GM21381 (cell line): ENCODE results near the gene NFIA.

Experiments used
- ATAC-seq: cut with Tn5 transposase; IDR thresholded peaks from one replicate; pipeline ENCODE4 v1.9.1; 2021; ENCODE audit warnings: mild to moderate bottlenecking, moderate library complexity; ENCODE audit not compliant: unreplicated experiment

NFIA gene

GRCh38 chr1:61344696-61345095 is 262.3 kb downstream of the NFIA start:
- ATAC-seq = no peak

- no peak for ATAC-seq
These were observed 265.8 kb downstream of the NFIA start for GRCh38 chr1:61348025-61348665.

DNA sequence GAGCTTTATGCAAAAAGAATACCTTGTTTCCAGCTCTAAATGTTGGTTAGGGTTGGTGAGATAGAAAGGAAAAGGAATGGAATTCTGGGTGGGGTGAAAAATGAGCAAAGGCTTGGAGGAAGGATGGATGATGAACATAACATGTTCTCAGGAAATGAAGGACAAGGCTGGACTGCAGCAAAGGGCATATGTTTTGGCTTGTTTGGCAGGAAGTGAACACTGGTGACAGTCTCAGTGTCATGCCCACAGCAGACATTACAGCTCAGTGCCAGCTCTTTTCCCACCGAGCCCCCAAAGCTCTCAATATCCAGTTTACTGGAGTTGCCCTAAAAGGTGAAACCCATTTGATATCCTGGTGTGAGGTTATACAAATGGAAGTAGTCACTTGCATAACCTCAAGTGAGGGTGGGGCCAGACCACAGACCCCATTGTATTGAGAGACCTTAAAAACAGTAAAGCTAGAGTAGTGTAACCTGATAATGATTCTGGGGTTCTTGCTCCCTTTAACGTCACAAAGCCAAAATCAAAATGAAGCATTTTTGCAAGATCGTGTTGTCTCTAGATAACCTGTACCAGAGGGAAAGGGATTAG is 270.6 kb downstream of the NFIA start:
- ATAC-seq = no peak

DNA sequence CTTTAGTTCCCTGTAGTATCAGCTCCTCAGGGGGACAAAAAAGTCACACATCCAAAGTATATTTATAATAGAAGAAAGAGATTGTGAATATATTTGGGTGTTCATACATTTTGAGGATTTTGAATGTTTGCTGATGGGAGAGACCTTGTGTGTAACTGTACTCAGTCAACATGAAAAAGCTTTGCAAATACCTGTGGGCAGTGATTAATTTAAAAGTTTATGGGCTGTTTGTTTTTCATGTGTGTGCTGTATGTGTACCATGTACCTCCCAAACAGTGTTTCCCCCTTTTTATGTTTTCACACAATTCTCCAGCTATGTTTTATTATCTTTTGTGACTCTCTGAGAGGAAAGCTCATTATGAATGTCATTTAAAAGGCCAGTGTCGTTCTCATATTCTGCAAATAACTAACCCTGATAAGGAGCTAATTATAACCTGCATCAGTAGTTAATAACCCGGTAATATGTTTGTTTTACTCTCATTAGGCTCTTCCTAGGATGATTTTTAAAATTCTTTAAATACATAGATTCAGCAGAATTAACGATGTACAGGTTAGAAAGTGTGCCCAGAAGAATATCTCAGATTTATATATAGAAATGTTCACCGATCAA is 271.5 kb downstream of the NFIA start:
- ATAC-seq = no peak

DNA sequence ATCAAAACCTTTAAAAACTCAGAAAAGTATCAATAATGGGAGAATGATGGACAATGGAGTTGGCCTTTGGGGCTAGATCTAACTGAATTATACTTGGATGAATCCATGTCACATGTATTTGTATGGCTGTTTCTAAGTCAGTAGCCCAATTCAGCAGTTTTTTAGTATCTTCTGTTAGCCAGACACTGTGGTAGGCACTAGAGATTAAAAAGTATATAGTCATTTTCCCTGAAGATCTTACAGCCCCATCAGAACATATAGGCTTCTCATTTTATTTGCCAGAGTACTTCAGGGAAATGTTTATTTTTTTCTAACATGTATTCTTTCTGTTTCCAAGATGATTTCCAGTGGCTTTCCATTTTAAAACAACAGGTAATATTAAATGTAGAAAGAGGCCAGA is 273.7 kb downstream of the NFIA start:
- no peak for ATAC-seq

DNA sequence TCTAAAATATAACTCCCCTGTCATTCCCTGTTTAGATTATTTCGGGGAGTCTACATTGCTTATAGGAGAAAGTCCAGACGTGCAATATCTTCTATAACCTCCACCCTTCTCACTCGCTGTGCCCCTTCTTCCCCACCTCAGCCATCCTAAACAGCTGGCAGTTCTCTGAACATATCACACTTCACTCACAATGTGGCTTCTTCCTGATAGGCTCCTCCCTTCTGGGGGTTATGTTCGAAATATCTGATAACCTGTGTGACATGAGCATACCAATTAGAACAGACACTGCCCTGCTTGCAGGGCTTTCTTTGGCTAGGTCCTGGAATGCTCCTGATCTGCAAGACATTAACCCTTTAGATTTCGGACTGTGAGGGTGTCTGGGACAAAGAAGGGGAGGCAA is 274.6 kb downstream of the NFIA start:
- no peak for ATAC-seq

DNA sequence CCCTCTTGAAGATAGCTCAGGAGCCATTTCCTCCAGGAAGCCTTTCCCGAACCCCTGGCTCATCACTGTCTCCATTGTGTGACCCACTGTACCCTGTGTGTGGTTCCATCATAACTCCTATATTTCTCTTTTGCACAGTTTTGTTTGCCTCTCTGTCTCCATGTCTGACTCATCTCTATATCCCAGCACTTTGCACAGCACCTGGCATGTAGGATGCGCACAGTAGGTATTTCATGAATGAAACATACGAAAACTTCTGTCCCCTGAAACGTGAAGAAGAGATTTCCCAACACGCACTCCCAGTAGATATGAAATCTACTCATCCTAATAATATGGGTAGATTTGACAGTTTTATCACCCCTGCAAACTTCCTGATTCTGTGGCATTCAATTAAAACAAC is 275.2 kb downstream of the NFIA start:
- no peak for ATAC-seq

DNA sequence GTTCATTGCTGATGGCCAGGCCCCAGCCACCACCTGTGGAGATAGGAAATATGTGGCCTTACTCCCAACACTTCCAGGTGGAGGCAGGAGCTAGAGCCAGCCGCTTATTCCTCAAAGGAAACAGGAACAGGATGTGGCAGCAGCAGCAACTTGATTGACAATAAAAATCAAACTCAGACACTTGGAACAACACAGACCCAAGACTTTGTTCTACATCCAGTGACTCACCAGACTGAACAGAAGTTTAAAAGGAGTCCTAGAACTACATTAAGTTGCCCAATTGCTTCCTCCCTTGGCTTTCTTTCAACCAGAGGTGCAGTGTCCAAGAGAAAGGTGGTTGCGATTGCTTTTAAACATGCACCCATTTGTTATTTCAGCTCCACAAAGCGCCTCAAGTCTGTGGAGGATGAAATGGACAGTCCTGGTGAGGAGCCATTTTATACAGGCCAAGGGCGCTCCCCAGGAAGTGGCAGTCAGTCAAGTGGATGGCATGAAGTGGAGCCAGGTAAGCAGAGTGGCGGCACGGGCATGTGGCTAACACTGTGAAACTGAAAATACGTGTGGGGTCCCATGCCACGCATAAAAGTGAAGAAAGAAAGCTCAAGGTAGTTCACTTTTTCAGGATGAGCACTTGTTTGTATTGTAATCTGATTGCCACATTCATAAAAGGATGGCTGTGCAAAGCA is 276.6 kb downstream of the NFIA start:
- ATAC-seq = no peak

DNA sequence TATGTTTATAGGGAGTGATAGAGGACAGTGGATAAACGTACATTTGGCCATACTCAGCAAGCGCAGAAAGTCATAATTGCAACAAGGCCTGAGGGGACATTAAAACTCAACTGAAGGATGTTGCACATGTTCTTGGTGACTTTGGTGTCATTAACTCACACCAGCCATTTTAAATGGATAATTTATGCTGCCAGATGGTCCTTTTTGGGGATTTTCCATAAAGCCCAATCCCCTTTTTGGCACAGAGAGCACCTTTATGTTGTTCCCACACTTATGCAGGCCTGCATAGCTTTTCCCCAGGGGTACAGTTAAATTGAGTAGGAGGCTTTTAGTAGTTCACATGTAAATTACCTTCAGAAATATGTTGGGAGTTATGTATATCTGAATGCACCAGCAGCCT is 279.6 kb downstream of the NFIA start:
- ATAC-seq = no peak

GRCh38 chr1:61362351-61362750 is 280.0 kb downstream of the NFIA start:
- ATAC-seq = no peak

DNA sequence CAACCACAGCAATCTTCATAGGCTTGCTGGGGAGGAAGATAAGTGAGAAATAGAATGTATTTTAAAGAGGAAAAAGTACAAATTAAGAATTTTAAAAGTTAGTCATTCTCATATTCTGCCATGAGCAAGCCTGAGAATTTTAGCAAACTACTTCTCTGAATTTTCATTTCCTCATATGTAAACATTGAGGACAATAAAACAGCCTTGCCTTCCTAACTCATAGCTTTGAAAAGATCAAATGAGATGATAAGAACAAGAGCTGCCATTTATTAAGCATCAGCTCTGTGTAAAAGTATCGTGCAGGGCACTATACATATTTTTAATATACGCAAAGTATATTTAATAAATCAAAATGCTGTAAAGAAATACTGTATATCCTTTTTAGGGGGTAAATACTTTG is 286.0 kb downstream of the NFIA start:
- no peak for ATAC-seq

GRCh38 chr1:61368876-61369275 is 286.5 kb downstream of the NFIA start:
- ATAC-seq = no peak

DNA sequence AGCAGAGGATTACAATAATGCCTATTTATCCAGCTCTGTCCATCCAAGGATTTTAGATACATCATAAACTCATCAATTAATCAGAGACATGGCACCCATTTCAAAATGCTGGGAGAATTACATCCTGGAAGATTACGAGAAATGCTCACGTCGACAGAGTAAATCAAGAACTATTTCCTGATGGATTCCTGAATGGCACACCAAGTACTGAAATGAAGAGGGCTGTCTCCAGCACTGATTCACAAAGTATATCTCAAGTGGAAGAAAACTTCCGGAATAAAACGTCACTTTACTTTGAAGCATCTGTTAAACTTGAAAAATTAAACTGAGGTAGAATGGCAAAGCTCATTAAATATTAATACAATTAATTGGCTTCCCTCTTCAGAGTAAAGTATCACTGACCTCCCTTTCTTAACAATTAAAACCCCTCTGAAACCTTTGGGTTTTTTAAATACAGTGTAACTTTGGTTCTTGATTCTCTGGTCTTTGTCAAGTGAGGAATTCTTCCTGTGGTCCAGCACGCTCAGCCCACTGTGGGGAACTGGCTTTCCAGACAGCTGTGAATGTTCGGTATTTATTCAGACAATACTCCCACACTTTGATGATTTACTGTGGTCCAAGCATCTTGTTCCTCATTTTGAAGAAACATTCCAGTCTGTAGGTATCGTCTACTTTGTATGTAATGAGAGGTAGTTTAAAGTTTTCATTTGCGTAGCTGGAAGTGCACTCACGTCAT is 288.0 kb downstream of the NFIA start:
- ATAC-seq = no peak

GRCh38 chr1:61370913-61371279 is 288.5 kb downstream of the NFIA start:
- ATAC-seq = no peak

GRCh38 chr1:61372944-61373343 is 290.6 kb downstream of the NFIA start:
- ATAC-seq = no peak

DNA sequence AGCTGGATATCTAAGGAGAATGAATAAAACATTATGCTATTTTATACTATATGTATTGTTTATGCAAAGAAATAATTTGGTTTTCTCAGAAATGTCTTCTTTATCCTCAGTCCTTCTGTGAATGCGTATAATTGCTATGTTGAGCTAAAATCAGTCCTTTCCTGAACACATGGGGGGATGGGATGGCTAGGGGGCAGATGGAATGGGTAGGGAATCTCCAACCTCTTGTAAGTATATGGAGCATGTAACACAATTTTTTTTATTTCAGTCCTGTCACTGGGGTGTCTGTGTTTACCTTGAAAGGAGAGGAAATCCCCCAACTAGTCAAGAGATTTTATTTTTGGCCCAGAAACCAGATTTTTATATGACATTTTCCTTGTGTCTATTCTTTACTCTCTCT is 291.8 kb downstream of the NFIA start:
- no peak for ATAC-seq

DNA sequence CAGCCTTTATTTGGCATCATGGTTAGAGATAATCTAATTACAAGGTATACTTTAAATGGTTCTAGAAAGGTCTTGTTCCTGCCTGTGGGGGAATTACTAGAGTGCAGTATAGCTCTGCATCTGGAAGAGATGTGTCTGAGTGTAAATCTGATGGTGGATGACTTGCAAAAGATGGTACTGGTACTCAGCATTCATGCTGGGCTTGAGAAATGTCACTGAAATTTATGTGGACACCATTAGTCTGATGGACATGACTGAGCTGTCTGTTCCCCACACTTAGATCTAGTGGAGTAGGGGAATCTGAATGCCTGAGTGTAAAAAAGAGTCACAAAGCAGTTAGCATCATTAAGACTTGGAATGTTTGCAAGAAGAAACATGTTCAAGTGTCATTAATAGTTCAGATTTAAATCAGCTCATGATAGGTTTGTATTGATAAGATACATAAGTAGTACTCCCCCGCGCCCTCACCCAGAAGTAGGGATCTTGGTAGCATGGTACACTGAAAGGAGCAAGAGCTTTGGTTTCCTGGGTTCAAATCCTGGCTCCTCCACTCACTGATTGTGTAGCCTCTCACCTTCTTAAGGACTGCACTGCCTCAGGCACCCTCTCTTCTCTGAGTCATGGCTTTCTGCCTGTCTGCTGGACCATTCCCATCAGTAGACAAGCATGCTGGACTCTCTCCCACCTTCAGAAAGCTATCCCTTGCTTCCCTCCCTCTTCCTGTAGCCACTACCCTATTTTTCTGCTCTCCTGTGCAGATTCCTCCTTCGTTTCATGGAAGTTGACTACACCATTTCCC is 292.9 kb downstream of the NFIA start:
- ATAC-seq = no peak

DNA sequence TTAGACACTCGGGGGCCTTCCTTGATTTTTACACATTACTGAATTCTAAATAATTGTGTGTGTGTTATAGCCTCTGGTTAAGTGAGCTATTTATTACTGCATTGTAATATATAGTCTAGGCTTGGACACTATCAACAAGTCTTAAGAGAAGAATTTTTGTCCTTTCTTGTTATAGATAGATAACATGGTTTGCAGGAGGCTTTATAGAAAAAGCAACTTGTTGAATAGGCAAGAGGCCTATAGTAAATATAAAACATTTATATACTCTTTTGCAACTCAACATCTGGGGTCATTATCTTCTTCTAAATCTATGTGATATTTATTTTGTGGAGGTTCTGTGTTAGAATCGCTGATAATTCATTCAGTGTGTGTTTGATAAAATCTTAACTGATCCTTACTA is 293.8 kb downstream of the NFIA start:
- no peak for ATAC-seq

DNA sequence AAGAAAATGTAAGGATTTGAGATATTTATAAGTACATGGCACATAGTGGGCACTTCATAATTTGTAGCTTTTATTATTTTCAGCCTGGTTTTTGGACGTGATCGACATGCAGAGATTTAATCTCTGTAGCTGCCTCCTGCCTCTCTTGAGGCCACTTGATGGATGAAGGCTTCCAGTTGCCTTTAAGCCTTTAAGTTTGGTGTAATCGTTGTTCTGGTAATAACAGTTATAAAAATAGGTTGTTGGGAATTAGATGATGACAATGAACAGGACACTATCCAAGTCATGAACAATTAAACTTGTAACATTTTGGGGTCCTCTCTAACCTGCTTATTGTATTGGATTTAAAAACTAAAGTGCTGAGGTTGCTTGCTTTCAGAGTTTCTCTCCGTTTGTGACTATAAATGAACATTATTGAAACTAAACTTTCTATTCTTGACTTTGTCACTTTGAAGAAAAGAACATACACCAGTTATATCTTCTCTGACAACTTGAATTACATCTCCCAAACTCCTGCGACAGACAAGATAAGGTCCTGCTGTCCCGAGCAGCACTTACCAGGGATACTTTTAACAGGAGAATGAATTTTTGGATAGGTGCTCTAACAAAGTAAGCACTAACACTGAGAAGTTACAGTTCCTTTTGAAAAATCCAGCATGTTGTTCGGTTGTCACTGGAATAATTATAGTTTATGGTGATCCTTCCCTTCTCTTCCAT is 295.0 kb downstream of the NFIA start:
- ATAC-seq = no peak
